H1 (cell line): ENCODE data around the gene EIF4E1B. TPM values are rescaled to one million over a fixed set of nuclear protein-coding genes. Genes with fewer than 3 reads are reported as not detected.

Source experiments
- CBX8 ChIP-seq: fragments of 300-800, 300-1000 bp; sonication (generic); IDR thresholded peaks from 2 replicates; pipeline ENCODE4 v1.7.1; 2016; ENCODE audit warnings: low read depth, low read length, borderline replicate concordance
- CHD1 ChIP-seq: IDR thresholded peaks from 2 replicates; pipeline ENCODE4 v1.6.1; 2012; ENCODE audit warnings: low read depth, low read length, improper control_type of control experiment
- polyA plus RNA-seq, 7 experiments: library from polyadenylated mRNA; depleted of rRNA in 3 of 7; stranded (reverse) in 5 of 7; unstranded in 2 of 7; fragments of >200 nt in 5 of 7; fragments of 200-250 nt in 2 of 7; gene quantifications; 1 replicate in 5 of 7; 2 replicates in 1 of 7; 4 replicates in 1 of 7; pipeline versions ENCODE4 v1.2.1 to v1.2.3, GENCODE V29; 2011 to 2013; ENCODE audit warnings: missing spikeins in 2 of 7, mixed read lengths in 2 of 7
- total RNA-seq: library from RNA; stranded (reverse); fragmentation: NEBNext Ultra II Directional; extraction: Animal tissue kit (Norgen Biotek cat#: 25700); gene quantifications from 2 replicates; pipeline ENCODE4 v1.2.1, GENCODE V29; 2021
- TF ChIP-seq, protein P1 (sequence below): fragments of 300-600 bp; sonication (generic); IDR thresholded peaks from 2 replicates; pipeline ENCODE4 v1.7.1; 2012; ENCODE audit warnings: low read length, moderate library complexity, mild to moderate bottlenecking, inconsistent platforms; ENCODE audit not compliant: insufficient replicate concordance

Gene EIF4E1B
- total and polyA plus RNA-seq, 2 of the 8 experiments (the other 6 are each of a cell fraction or from before 2014, with no cell fraction given): 0.97 to 1.3 TPM

DNA sequence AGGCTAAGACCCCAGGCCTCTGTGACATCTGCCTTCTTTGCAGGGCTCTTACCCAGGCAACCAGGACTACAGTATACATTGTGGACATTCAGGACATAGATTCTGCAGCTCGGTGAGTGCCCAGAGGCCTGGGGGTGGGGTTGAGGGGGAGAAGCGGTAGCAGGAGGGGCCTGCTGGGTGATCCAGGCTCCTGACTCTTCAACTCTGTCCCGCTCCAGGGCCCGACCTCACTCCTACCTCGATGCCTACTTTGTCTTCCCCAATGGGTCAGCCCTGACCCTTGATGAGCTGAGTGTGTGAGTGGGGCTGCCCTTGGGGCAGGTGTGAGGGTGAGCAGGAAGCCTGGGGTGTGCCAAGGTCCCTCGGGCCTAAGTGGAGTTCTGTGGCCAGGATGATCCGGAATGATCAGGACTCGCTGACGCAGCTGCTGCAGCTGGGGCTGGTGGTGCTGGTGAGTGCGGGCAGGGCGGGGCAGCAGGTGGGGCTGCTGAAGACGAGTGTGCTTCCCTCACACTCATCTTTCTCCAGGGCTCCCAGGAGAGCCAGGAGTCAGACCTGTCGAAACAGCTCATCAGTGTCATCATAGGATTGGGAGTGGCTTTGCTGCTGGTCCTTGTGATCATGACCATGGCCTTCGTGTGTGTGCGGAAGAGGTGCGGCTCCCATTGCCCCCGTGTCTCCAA lies 40.3 kb upstream of the EIF4E1B start (continued):
- TF ChIP-seq, protein P1, sequence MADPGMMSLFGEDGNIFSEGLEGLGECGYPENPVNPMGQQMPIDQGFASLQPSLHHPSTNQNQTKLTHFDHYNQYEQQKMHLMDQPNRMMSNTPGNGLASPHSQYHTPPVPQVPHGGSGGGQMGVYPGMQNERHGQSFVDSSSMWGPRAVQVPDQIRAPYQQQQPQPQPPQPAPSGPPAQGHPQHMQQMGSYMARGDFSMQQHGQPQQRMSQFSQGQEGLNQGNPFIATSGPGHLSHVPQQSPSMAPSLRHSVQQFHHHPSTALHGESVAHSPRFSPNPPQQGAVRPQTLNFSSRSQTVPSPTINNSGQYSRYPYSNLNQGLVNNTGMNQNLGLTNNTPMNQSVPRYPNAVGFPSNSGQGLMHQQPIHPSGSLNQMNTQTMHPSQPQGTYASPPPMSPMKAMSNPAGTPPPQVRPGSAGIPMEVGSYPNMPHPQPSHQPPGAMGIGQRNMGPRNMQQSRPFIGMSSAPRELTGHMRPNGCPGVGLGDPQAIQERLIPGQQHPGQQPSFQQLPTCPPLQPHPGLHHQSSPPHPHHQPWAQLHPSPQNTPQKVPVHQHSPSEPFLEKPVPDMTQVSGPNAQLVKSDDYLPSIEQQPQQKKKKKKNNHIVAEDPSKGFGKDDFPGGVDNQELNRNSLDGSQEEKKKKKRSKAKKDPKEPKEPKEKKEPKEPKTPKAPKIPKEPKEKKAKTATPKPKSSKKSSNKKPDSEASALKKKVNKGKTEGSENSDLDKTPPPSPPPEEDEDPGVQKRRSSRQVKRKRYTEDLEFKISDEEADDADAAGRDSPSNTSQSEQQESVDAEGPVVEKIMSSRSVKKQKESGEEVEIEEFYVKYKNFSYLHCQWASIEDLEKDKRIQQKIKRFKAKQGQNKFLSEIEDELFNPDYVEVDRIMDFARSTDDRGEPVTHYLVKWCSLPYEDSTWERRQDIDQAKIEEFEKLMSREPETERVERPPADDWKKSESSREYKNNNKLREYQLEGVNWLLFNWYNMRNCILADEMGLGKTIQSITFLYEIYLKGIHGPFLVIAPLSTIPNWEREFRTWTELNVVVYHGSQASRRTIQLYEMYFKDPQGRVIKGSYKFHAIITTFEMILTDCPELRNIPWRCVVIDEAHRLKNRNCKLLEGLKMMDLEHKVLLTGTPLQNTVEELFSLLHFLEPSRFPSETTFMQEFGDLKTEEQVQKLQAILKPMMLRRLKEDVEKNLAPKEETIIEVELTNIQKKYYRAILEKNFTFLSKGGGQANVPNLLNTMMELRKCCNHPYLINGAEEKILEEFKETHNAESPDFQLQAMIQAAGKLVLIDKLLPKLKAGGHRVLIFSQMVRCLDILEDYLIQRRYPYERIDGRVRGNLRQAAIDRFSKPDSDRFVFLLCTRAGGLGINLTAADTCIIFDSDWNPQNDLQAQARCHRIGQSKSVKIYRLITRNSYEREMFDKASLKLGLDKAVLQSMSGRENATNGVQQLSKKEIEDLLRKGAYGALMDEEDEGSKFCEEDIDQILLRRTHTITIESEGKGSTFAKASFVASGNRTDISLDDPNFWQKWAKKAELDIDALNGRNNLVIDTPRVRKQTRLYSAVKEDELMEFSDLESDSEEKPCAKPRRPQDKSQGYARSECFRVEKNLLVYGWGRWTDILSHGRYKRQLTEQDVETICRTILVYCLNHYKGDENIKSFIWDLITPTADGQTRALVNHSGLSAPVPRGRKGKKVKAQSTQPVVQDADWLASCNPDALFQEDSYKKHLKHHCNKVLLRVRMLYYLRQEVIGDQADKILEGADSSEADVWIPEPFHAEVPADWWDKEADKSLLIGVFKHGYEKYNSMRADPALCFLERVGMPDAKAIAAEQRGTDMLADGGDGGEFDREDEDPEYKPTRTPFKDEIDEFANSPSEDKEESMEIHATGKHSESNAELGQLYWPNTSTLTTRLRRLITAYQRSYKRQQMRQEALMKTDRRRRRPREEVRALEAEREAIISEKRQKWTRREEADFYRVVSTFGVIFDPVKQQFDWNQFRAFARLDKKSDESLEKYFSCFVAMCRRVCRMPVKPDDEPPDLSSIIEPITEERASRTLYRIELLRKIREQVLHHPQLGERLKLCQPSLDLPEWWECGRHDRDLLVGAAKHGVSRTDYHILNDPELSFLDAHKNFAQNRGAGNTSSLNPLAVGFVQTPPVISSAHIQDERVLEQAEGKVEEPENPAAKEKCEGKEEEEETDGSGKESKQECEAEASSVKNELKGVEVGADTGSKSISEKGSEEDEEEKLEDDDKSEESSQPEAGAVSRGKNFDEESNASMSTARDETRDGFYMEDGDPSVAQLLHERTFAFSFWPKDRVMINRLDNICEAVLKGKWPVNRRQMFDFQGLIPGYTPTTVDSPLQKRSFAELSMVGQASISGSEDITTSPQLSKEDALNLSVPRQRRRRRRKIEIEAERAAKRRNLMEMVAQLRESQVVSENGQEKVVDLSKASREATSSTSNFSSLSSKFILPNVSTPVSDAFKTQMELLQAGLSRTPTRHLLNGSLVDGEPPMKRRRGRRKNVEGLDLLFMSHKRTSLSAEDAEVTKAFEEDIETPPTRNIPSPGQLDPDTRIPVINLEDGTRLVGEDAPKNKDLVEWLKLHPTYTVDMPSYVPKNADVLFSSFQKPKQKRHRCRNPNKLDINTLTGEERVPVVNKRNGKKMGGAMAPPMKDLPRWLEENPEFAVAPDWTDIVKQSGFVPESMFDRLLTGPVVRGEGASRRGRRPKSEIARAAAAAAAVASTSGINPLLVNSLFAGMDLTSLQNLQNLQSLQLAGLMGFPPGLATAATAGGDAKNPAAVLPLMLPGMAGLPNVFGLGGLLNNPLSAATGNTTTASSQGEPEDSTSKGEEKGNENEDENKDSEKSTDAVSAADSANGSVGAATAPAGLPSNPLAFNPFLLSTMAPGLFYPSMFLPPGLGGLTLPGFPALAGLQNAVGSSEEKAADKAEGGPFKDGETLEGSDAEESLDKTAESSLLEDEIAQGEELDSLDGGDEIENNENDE: no peak
- no peak for TF ChIP-seq CHD1
- TF ChIP-seq CBX8: no peak
